Embryonic facial prominence (tissue), 1 donor: ENCODE results near the gene CLRN3.

ENCODE experiments used
- DNase-seq: peaks from one replicate; pipeline ENCODE4 v3.0.0-alpha.2; 2016; ENCODE audit errors: extremely low spot score

The CLRN3 gene

GRCh38 chr10:127899766-127900387 is 7.1 kb upstream of the CLRN3 start:
- no peak for DNase-seq

- DNase-seq: no peak
Measured at GRCh38 chr10:127897177-127897576, 4.4 kb upstream of the CLRN3 start.

- DNase-seq: no peak
Measured at GRCh38 chr10:127896590-127896989, 3.8 kb upstream of the CLRN3 start.

GRCh38 chr10:127894146-127894545 is 1.4 kb upstream of the CLRN3 start:
- no peak for DNase-seq

GRCh38 chr10:127890832-127891334 is 1.9 kb downstream of the CLRN3 start:
- DNase-seq: no peak

GRCh38 chr10:127890216-127890615 is 2.5 kb downstream of the CLRN3 start:
- DNase-seq: no peak

GRCh38 chr10:127889605-127890195 is 3.0 kb downstream of the CLRN3 start:
- DNase-seq: no peak

- no peak for DNase-seq
Measured at GRCh38 chr10:127888521-127889312, 4.0 kb downstream of the CLRN3 start.

GRCh38 chr10:127887541-127888415 is 5.0 kb downstream of the CLRN3 start:
- no peak for DNase-seq

- no peak for DNase-seq
Measured at GRCh38 chr10:127886371-127887051, 6.2 kb downstream of the CLRN3 start.

GRCh38 chr10:127884501-127884900 is 8.2 kb downstream of the CLRN3 start:
- no peak for DNase-seq

- no peak for DNase-seq
Measured at GRCh38 chr10:127883516-127883915, 9.2 kb downstream of the CLRN3 start.

GRCh38 chr10:127882801-127883459 is 9.8 kb downstream of the CLRN3 start:
- no peak for DNase-seq

- no peak for DNase-seq
Measured at GRCh38 chr10:127882391-127882790, 10.3 kb downstream of the CLRN3 start.

- DNase-seq: no peak
Measured at GRCh38 chr10:127881262-127881661, 11.5 kb downstream of the CLRN3 start.

GRCh38 chr10:127880557-127880956 is 12.2 kb downstream of the CLRN3 start:
- no peak for DNase-seq

GRCh38 chr10:127878475-127879055 is 14.2 kb downstream of the CLRN3 start:
- DNase-seq: no peak

- DNase-seq: no peak
Measured at GRCh38 chr10:127877699-127878098, 15.0 kb downstream of the CLRN3 start.

- DNase-seq: no peak
Measured at GRCh38 chr10:127877116-127877515, 15.6 kb downstream of the CLRN3 start.

GRCh38 chr10:127875916-127876315 is 16.8 kb downstream of the CLRN3 start:
- no peak for DNase-seq

- no peak for DNase-seq
Measured at GRCh38 chr10:127875449-127875765, 17.3 kb downstream of the CLRN3 start.
